HFFc6 (cell line): ENCODE results near the gene TECR. TPM values are rescaled to one million over a fixed set of nuclear protein-coding genes. Genes with fewer than 3 reads are reported as not detected.

Experiments
- DNase-seq: peaks from one replicate; pipeline ENCODE4 v3.0.0-alpha.2; 2018
- H3K27ac Mint-ChIP-seq: 2 replicates; pipeline ENCODE4 v1.8.0; 2020; ENCODE audit warnings: mild to moderate bottlenecking, mixed read lengths
- H3K27me3 Mint-ChIP-seq: 2 replicates; pipeline ENCODE4 v1.8.0; 2021; ENCODE audit warnings: mild to moderate bottlenecking, moderate library complexity, mixed read lengths; ENCODE audit not compliant: insufficient read depth
- H3K36me3 Mint-ChIP-seq: 2 replicates; pipeline ENCODE4 v1.8.0; 2021; ENCODE audit warnings: low read depth, mixed read lengths
- H3K4me1 Mint-ChIP-seq: 2 replicates; pipeline ENCODE4 v1.8.0; 2020; ENCODE audit warnings: low read depth, mixed read lengths
- H3K4me3 Mint-ChIP-seq: 2 replicates; pipeline ENCODE4 v1.8.0; 2020; ENCODE audit warnings: mild to moderate bottlenecking, moderate library complexity, mixed read lengths
- H3K9me3 Mint-ChIP-seq: 2 replicates; pipeline ENCODE4 v1.8.0; 2020; ENCODE audit warnings: mild to moderate bottlenecking, mixed read lengths
- long read RNA-seq: library from polyadenylated mRNA; unstranded; transcript quantifications from one replicate; pipeline ENCODE4 v2.0.0, GENCODE V29; 2019
- total RNA-seq, 6 experiments: library from RNA; stranded (reverse); fragmentation: NEBNext Ultra II Directional; extraction: Animal tissue kit (Norgen Biotek cat#: 25700); gene quantifications; 2 replicates in 1 of 6; 3 replicates in 5 of 6; pipeline ENCODE4 v1.2.3, GENCODE V29; 2021
- TF ChIP-seq, protein P1 (sequence below): fragments of 200-600 bp; sonication (generic); IDR thresholded peaks from 2 replicates; pipeline ENCODE4 v1.5.0; 2021; ENCODE audit warnings: antibody characterized with exemption, mild to moderate bottlenecking

TECR gene, protein sequence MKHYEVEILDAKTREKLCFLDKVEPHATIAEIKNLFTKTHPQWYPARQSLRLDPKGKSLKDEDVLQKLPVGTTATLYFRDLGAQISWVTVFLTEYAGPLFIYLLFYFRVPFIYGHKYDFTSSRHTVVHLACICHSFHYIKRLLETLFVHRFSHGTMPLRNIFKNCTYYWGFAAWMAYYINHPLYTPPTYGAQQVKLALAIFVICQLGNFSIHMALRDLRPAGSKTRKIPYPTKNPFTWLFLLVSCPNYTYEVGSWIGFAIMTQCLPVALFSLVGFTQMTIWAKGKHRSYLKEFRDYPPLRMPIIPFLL
- 100 to 1,000 TPM; 101 to 132 (median 118) TPM for total RNA-seq
- long read RNA-seq, transcript TECR-201 (13 exons, 1,171 nt): major isoform, 80 of 111 reads
- long read RNA-seq, transcript TECR-226 (13 exons, 1,170 nt): minor isoform, 9 of 111 reads
- long read RNA-seq, partial matches to known transcripts: 7 of 111 reads
- long read RNA-seq, other reads (novel, unspliced or antisense): 10 of 111 reads

DNA sequence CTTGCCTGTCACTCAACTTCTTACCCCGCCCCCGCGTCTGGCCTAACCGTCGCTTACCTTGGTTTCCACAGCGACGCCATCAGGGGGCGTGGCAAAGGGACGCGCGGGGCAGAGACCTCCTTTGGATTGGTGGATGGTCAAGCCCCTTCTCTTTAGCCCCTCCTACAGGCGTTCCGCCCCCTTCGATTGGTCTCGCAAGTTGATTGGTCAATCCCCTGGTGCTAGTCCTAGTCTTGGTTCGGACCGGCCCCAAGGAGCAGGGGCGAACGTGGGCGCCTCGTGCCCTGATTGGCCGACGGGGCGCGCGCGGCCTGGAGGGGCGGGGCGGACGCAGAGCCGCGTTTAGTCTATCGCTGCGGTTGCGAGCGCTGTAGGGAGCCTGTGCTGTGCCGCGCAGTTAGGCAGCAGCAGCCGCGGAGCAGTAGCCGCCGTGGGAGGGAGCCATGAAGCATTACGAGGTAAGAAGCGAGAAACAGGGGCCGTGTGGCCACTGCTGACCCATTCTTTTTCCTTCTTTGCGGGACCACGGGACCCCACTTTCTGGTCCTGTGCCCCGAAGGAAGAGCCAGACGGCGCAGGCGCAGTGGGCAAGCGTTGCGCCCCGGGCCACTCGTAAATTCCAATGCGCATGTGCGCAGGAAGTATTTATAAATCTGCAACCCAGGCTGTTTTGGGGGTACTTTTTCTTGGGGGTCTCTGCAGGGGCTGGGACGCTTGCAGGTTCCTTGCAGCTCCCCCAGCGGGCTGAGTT is at the start of gene TECR:
Gene TECR, plus strand, starts transcription at position 341 of the 751 bp plus-strand sequence. Its CDS starts 103 bp downstream, at position 444.
- H3K27me3 Mint-ChIP-seq: peaks cover 1% of the 10 kb centered on the region; the same call in 1 of the 2 replicates
- H3K27ac Mint-ChIP-seq: peak within 1 kb of the TSS; percentile 95
- H3K4me3 Mint-ChIP-seq: peak within 1 kb of the TSS; percentile 95
- no peaks in the 10 kb centered on the region for H3K9me3 Mint-ChIP-seq
- no peaks in the 10 kb centered on the region for H3K36me3 Mint-ChIP-seq
- peaks cover 23% of the 10 kb centered on the region for H3K4me1 Mint-ChIP-seq
- TF ChIP-seq, protein P1, sequence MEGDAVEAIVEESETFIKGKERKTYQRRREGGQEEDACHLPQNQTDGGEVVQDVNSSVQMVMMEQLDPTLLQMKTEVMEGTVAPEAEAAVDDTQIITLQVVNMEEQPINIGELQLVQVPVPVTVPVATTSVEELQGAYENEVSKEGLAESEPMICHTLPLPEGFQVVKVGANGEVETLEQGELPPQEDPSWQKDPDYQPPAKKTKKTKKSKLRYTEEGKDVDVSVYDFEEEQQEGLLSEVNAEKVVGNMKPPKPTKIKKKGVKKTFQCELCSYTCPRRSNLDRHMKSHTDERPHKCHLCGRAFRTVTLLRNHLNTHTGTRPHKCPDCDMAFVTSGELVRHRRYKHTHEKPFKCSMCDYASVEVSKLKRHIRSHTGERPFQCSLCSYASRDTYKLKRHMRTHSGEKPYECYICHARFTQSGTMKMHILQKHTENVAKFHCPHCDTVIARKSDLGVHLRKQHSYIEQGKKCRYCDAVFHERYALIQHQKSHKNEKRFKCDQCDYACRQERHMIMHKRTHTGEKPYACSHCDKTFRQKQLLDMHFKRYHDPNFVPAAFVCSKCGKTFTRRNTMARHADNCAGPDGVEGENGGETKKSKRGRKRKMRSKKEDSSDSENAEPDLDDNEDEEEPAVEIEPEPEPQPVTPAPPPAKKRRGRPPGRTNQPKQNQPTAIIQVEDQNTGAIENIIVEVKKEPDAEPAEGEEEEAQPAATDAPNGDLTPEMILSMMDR: peak; percentile 17
- peak; percentile 100 for DNase-seq

DNA sequence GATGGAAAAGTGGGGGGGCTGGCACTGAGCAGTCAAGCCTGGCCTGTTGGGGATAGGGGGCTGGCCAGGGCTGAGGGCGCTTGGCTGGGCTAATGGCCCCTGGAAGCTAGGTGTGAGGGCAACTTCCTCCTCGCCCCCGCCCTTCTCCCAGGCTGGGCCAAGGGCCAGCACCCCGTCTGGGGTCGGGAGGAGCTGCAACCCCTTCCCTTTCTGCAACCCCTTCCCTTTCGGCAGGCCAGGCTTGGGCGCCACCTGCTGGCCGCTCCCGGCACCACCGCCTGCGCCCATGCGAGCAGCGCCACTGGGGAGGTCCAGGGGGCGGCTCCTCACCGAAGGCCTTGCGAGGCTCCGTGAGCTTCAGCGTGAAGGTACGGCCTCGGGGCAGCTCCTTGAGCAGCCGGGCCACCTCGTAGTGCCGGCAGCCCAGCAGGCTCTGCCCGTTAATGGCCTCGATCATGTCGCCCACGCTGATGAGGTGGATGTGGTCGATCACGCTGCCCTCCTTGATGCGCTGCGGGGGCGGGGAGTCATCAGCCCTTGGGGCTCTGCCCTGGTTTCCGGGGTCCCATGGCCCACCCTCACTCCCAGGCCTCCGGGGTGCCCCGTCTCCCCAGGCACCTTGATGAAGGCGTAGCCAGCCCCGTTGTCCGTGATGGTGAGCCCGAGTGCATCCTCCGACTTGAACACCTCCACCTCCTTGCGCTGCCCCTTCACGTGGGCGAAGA is 49.3 kb upstream of the TECR start:
- no peak for DNase-seq
- Mint-ChIP-seq H3K4me1 (peaks cover 21% of the 10 kb centered on the region), H3K27ac (no peak overlapping the region; the same call in 1 of the 2 replicates), H3K9me3 (no peaks in the 10 kb centered on the region), H3K27me3 (peaks cover 4% of the 10 kb centered on the region), H3K36me3 (peaks cover 12% of the 10 kb centered on the region), H3K4me3 (no peak overlapping the region)
- TF ChIP-seq, protein P1: peak; percentile 94

DNA sequence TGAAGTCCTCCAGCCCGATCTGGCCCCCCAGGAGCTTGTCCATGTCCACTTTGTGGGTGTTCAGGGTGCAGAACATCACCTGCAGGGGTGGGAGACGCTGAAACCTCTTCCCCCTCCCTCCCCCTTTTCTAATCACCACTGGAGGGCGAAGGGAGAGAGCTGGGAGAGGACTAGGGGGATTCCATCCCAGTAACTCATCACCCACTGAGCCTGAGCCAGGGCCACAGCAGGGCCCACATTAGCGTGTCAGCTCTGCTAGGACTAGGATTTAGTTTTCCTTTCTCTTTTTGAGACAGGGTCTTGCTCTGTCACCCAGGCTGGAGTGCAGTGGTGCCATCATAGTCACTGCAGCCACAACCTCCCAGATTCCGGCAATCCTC is 48.7 kb upstream of the TECR start:
- no peak overlapping the region for H3K4me3 Mint-ChIP-seq
- H3K27me3 Mint-ChIP-seq: peaks cover 4% of the 10 kb centered on the region
- no peak for DNase-seq
- H3K4me1 Mint-ChIP-seq: peaks cover 17% of the 10 kb centered on the region
- TF ChIP-seq, protein P1: no peak
- no peaks in the 10 kb centered on the region for H3K9me3 Mint-ChIP-seq
- H3K36me3 Mint-ChIP-seq: peaks cover 12% of the 10 kb centered on the region
- H3K27ac Mint-ChIP-seq: no peak overlapping the region; the same call in 1 of the 2 replicates

DNA sequence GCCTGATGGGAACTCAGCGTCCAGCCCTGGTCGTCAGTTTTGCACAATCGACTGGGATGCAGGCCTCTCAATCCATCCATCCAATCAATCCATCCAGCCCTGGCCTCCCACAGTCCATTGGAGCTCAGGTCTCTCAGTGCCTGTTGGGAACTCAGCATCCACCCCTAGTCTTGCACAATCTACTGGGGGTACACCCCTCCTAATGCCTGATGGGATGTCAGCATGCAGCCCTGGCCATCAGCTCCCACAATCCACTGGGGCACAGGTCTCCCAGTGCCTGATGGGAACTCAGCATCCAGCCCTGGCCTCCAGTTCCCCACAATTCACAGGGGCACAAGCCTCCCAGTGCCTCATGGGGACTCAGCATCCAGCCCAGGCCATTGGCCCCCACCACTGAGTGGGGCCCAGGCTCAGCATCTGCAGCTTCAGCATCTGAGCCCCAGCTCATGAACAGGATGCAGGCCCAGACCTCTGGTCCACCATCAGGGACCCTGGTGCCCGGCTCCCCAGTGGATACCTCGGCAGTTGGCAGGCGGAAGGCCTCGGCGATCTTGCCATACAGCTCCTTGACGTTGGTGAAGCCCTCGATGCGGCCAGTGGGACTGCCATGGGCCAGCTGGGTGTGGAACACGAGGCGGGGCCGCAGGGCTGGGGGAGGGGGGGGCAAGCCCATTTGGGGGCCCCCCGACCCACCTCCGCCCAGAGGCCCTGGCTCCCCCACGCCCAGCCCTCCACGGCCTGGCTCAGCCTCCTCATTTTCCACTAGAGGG is 47.0 kb upstream of the TECR start:
- no peaks in the 10 kb centered on the region for H3K9me3 Mint-ChIP-seq
- no peak overlapping the region for H3K4me3 Mint-ChIP-seq
- H3K4me1 Mint-ChIP-seq: peaks cover 16% of the 10 kb centered on the region
- H3K36me3 Mint-ChIP-seq: peaks cover 24% of the 10 kb centered on the region
- H3K27me3 Mint-ChIP-seq: peaks cover 2% of the 10 kb centered on the region; the same call in 1 of the 2 replicates
- DNase-seq: no peak
- TF ChIP-seq, protein P1: no peak
- H3K27ac Mint-ChIP-seq: no peak overlapping the region
